GM12878 (cell line): Measurements from ENCODE around the gene SLC9A3. TPM values are rescaled to one million over a fixed set of nuclear protein-coding genes. Genes with fewer than 3 reads are reported as not detected.

Experiments used
- ATAC-seq: fragments of 200-7000 bp; cut with Tn5 transposase; 3 replicates; pipeline ENCODE4 v1.9.1; 2020; ENCODE audit warnings: mild to moderate bottlenecking, moderate library complexity
- BruUV-seq: library from RNA; stranded (reverse); fragments of 400-500 nt; replicated peaks from 2 replicates; lab custom pipeline; 2021; lab: Mats Ljungman, UMichigan
- CTCF ChIA-PET: fragments of 300-600 bp; sonication (Branson Sonifier 250); formaldehyde crosslinking; extraction: SDS; loops from one replicate; lab custom pipeline; 2021; ENCODE audit warnings: inconsistent platforms; lab: Yijun Ruan, JAX
- POLR2A ChIA-PET: fragments of 350-600 bp; formaldehyde crosslinking; extraction: SDS; loops from one replicate; lab custom pipeline; 2021; ENCODE audit warnings: inconsistent platforms; lab: Charles Lee
- RAD21 ChIA-PET: fragments of 300-600 bp; sonication (Branson Sonifier 250); formaldehyde crosslinking; loops from one replicate; lab custom pipeline; 2023; ENCODE audit warnings: antibody characterized with exemption; ENCODE audit not compliant: unreplicated experiment; lab: Charles Lee
- SMC1A ChIA-PET: fragments of 300-600 bp; sonication (Branson Sonifier 250); formaldehyde crosslinking; loops from one replicate; lab custom pipeline; 2023; ENCODE audit not compliant: unreplicated experiment, uncharacterized antibody; lab: Charles Lee
- DNase-seq: peaks from one replicate; pipeline ENCODE4 v3.0.0-alpha.2; 2011; ENCODE audit warnings: low read depth, low spot score
- FAIRE-seq: peaks from 3 replicates; lab custom pipeline; 2011; peaks lifted over from hg19 to GRCh38; lab: Jason Lieb, UNC
- H2AFZ ChIP-seq: 2 replicates; pipeline ENCODE4 v1.6.0; 2011; ENCODE audit warnings: low read depth, low read length, control low read depth; ENCODE audit not compliant: control insufficient read depth
- H3K27ac ChIP-seq: 2 replicates; pipeline ENCODE4 v1.5.1; 2011; ENCODE audit warnings: control low read depth; ENCODE audit not compliant: control insufficient read depth, insufficient read depth
- H3K27me3 ChIP-seq, 2 experiments: replicated peaks in 1 of 2; 2 replicates each; pipeline versions ENCODE4 v1.6.0 to v1.6.1; 2011; ENCODE audit warnings: low read length in 1 of 2; ENCODE audit not compliant: control insufficient read depth in 2 of 2, insufficient read depth in 2 of 2
- H3K36me3 ChIP-seq, 2 experiments: 2 replicates each; pipeline ENCODE4 v1.5.1; 2011; ENCODE audit warnings: low read length in 1 of 2; ENCODE audit not compliant: control insufficient read depth in 2 of 2, insufficient read depth in 2 of 2
- H3K4me1 ChIP-seq: 2 replicates; pipeline ENCODE4 v1.6.1; 2011; ENCODE audit warnings: mild to moderate bottlenecking, low read length, moderate library complexity, mixed read lengths; ENCODE audit not compliant: control insufficient read depth, insufficient read depth
- H3K4me2 ChIP-seq: 2 replicates; pipeline ENCODE4 v1.6.0; 2011; ENCODE audit warnings: control low read depth; ENCODE audit not compliant: control insufficient read depth, insufficient read depth
- H3K4me3 ChIP-seq: fragments of 200-600 bp; sonication (generic); 2 replicates; pipeline ENCODE4 v1.5.1; 2016
- H3K79me2 ChIP-seq: 2 replicates; pipeline ENCODE4 v1.6.0; 2011; ENCODE audit warnings: low read length; ENCODE audit not compliant: control insufficient read depth, insufficient read depth
- H3K9ac ChIP-seq: 2 replicates; pipeline ENCODE4 v1.8.0; 2011; ENCODE audit warnings: low read length, control low read depth, mixed read lengths; ENCODE audit not compliant: control insufficient read depth, insufficient read depth
- H3K9me3 ChIP-seq: replicated peaks from 3 replicates; pipeline ENCODE4 v1.5.1; 2011; ENCODE audit warnings: mild to moderate bottlenecking, low read length; ENCODE audit not compliant: control insufficient read depth, insufficient read depth
- H4K20me1 ChIP-seq: 2 replicates; pipeline ENCODE4 v1.6.0; 2011; ENCODE audit not compliant: control insufficient read depth, insufficient read depth
- EED ChIP-seq: sonication (generic); IDR thresholded peaks from 2 replicates; pipeline ENCODE4 v1.6.1; 2016; ENCODE audit warnings: antibody characterized with exemption, low read depth
- MYC ChIP-seq: IDR thresholded peaks from 2 replicates; pipeline ENCODE4 v1.6.1; 2011; ENCODE audit warnings: mild to moderate bottlenecking, low read length, moderate library complexity, inconsistent platforms; ENCODE audit not compliant: insufficient read depth, insufficient replicate concordance, insufficient read length, severe bottlenecking
- NFIC ChIP-seq: IDR thresholded peaks from 2 replicates; pipeline ENCODE4 v1.6.1; 2012; ENCODE audit warnings: low read depth, mild to moderate bottlenecking, inconsistent platforms, low read length, moderate library complexity
- RFX5 ChIP-seq: IDR thresholded peaks from 2 replicates; pipeline ENCODE4 v1.6.1; 2011; ENCODE audit warnings: low read depth, low read length, improper control_type of control experiment
- SP1 ChIP-seq: IDR thresholded peaks from one replicate; pipeline ENCODE4 v1.6.1; 2011; ENCODE audit warnings: low read depth, low read length
- SREBF1 ChIP-seq: IDR thresholded peaks from 2 replicates; pipeline ENCODE4 v1.6.1; 2012; ENCODE audit warnings: mild to moderate bottlenecking, low read length
- WGBS: methylation state at CpG from one replicate; pipeline ENCODE4 v1.1.6; 2016; ENCODE audit warnings: low lambda C conversion rate; ENCODE audit not compliant: insufficient replicate concordance, insufficient coverage; ENCODE audit errors: missing lambda C conversion rate; 5-methylcytosine and 5-hydroxymethylcytosine counted together
- in situ Hi-C: fragments of 300-500 bp; cut with MboI; formaldehyde crosslinking; loops from 9 replicates; pipeline ENCODE4 v1.14.3; 2018; ENCODE audit warnings: mixed read lengths
- intact Hi-C: fragments of 100-400 bp; cut with micrococcal nuclease; formaldehyde crosslinking; loops from one replicate; pipeline ENCODE4 v1.14.2; 2022; ENCODE audit not compliant: unreplicated experiment
- polyA plus RNA-seq, 11 experiments: library from polyadenylated mRNA; depleted of rRNA in 4 of 11; unstranded in 6 of 11; stranded (reverse) in 5 of 11; fragments of >200 nt; fragmentation: Nextera tagmentation in 4 of 11; fragmentation: Illumina TruSeq in 1 of 11; extraction: Ambion mirVana in 4 of 11; extraction: Trizol in 1 of 11; gene quantifications; 1 replicate in 1 of 11; 2 replicates in 10 of 11; pipeline versions ENCODE4 v1.2.1 to v1.2.3, GENCODE V29; 2011 to 2016; ENCODE audit warnings: inconsistent platforms in 2 of 11, missing spikeins in 2 of 11, low read depth in 1 of 11
- total RNA-seq, 4 experiments: library from RNA; depleted of rRNA in 3 of 4; stranded (reverse); fragments of >200 nt in 3 of 4; fragmentation: Illumina TruSeq in 1 of 4; extraction: Trizol in 1 of 4; gene quantifications; 2 replicates each; pipeline versions ENCODE4 v1.2.1 to v1.2.3, GENCODE V29; 2013 to 2021
- TF ChIP-seq, protein P1 (sequence below): fragments of 450-650 bp; IDR thresholded peaks from 2 replicates; pipeline ENCODE4 v1.6.1; 2016; ENCODE audit warnings: mild to moderate bottlenecking
- TF ChIP-seq, protein P2 (sequence below): fragments of 450-650 bp; IDR thresholded peaks from 2 replicates; pipeline ENCODE4 v1.6.1; 2014; ENCODE audit warnings: mild to moderate bottlenecking
- TF ChIP-seq, protein P3 (sequence below): fragments of 450-650 bp; conservative IDR thresholded peaks from 2 replicates; pipeline ENCODE4 v1.6.1; 2017; ENCODE audit warnings: mild to moderate bottlenecking, moderate library complexity

SLC9A3 gene
- total and polyA plus RNA-seq, 10 of the 15 experiments (the other 5 are each of a cell fraction or from before 2014, with no cell fraction given): 0.04 to 5.2 (median 2.3) TPM; not detected in 1

DNA sequence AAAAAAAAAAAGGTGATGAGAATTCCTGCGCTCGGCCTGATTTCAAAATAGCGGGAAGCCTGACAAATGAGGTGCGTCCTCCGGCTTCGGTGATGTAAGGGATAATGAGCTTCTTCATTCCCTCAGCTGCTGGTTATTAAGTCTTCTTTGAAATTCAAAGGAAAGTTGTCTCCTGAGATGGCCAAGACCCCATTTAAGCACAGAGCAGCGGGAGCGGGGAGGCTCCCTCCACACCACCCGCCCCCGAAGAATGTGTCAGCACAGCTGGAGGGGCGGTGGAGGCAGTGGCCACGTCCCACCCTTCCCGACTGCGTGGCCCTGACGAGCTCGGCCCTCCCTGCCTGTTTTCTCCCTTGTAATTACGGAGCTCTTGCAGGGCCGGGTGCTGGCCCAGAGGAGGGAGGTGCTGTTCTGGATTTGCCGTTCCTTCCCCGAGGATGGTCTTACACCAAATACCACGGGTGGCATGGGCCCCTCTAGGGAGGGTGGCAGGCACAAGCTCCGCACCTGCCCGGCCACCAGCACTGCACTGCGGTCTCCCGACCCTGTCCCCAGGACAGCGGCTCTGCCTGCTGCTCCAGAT lies 31.0 kb downstream of the SLC9A3 start:
- WGBS: 45% methylated on average over 26 of the region's 26 CpGs
- Histone ChIP-seq H3K4me3 (no peak overlapping the region), H3K36me3 (no peaks in the 10 kb centered on the region), H3K27me3 (no peaks in the 10 kb centered on the region), H4K20me1 (no peaks in the 10 kb centered on the region), H3K27ac (no peak overlapping the region), H3K9me3 (no peaks in the 10 kb centered on the region), H2AFZ (no peak overlapping the region), H3K4me2 (no peak overlapping the region), H3K9ac (no peak overlapping the region), H3K79me2 (no peaks in the 10 kb centered on the region), H3K4me1 (no peaks in the 10 kb centered on the region)
- RAD21 ChIA-PET: interaction anchor here (0.8 kb wide), 1 partner anchor 176 kb away, joined by 3 read pairs; no protein-coding TSS in a partner anchor
- in situ Hi-C loops (no loop called here), intact Hi-C loops (no loop called here)
- CTCF ChIA-PET: interaction anchor here (1.0 kb wide), 1 partner anchor 119 kb away, joined by 3 read pairs; no protein-coding TSS in a partner anchor
- POLR2A ChIA-PET: no interaction called here
- FAIRE-seq (no peak), ATAC-seq (no peak; the same call in 2 of the 3 replicates), DNase-seq (no peak)
- no TSS peak for BruUV-seq
- TF ChIP-seq NFIC (no peak), RFX5 (no peak), EED (no peak), SREBF1 (no peak), SP1 (no peak), MYC (no peak)
- TF ChIP-seq, protein P1, sequence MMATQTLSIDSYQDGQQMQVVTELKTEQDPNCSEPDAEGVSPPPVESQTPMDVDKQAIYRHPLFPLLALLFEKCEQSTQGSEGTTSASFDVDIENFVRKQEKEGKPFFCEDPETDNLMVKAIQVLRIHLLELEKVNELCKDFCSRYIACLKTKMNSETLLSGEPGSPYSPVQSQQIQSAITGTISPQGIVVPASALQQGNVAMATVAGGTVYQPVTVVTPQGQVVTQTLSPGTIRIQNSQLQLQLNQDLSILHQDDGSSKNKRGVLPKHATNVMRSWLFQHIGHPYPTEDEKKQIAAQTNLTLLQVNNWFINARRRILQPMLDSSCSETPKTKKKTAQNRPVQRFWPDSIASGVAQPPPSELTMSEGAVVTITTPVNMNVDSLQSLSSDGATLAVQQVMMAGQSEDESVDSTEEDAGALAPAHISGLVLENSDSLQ: no peak
- TF ChIP-seq, protein P2, sequence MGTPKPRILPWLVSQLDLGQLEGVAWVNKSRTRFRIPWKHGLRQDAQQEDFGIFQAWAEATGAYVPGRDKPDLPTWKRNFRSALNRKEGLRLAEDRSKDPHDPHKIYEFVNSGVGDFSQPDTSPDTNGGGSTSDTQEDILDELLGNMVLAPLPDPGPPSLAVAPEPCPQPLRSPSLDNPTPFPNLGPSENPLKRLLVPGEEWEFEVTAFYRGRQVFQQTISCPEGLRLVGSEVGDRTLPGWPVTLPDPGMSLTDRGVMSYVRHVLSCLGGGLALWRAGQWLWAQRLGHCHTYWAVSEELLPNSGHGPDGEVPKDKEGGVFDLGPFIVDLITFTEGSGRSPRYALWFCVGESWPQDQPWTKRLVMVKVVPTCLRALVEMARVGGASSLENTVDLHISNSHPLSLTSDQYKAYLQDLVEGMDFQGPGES: no peak
- TF ChIP-seq, protein P3, sequence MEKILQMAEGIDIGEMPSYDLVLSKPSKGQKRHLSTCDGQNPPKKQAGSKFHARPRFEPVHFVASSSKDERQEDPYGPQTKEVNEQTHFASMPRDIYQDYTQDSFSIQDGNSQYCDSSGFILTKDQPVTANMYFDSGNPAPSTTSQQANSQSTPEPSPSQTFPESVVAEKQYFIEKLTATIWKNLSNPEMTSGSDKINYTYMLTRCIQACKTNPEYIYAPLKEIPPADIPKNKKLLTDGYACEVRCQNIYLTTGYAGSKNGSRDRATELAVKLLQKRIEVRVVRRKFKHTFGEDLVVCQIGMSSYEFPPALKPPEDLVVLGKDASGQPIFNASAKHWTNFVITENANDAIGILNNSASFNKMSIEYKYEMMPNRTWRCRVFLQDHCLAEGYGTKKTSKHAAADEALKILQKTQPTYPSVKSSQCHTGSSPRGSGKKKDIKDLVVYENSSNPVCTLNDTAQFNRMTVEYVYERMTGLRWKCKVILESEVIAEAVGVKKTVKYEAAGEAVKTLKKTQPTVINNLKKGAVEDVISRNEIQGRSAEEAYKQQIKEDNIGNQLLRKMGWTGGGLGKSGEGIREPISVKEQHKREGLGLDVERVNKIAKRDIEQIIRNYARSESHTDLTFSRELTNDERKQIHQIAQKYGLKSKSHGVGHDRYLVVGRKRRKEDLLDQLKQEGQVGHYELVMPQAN: no peak
- SMC1A ChIA-PET: no interaction called here
